ENCODE measurements around the gene SYNDIG1.

DNA sequence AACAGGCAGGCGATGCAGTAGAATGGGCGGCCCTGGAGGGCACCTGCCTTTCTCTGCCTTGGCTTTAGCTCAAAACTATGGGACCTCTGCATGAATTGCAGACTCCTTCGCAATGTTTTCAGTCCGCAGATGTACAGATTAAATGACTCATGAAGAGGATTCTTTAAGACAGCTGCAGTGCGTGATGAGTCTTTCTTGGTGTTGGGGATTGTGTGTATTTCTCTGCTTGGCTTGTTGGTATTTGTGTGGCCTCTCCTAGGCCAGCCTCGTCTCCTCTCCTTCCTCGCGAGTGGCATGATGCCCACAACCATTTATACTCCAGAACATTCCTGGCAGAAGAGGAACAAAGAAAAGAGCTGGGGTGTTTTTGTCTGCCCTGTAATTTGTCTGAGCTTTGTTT lies 110.6 kb downstream of the SYNDIG1 start:
- TF ChIP-seq, protein P1, sequence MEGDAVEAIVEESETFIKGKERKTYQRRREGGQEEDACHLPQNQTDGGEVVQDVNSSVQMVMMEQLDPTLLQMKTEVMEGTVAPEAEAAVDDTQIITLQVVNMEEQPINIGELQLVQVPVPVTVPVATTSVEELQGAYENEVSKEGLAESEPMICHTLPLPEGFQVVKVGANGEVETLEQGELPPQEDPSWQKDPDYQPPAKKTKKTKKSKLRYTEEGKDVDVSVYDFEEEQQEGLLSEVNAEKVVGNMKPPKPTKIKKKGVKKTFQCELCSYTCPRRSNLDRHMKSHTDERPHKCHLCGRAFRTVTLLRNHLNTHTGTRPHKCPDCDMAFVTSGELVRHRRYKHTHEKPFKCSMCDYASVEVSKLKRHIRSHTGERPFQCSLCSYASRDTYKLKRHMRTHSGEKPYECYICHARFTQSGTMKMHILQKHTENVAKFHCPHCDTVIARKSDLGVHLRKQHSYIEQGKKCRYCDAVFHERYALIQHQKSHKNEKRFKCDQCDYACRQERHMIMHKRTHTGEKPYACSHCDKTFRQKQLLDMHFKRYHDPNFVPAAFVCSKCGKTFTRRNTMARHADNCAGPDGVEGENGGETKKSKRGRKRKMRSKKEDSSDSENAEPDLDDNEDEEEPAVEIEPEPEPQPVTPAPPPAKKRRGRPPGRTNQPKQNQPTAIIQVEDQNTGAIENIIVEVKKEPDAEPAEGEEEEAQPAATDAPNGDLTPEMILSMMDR (IDR thresholded peaks at IDR 0.05; ENCODE audit: insufficient read depth, low read length) = no peak
- TF ChIP-seq POLR2AphosphoS5 (IDR thresholded peaks at IDR 0.05; ENCODE audit: low read depth) (no peak), GABPA (IDR thresholded peaks at IDR 0.05; ENCODE audit: low read depth) (no peak)
- TF ChIP-seq, protein P2, sequence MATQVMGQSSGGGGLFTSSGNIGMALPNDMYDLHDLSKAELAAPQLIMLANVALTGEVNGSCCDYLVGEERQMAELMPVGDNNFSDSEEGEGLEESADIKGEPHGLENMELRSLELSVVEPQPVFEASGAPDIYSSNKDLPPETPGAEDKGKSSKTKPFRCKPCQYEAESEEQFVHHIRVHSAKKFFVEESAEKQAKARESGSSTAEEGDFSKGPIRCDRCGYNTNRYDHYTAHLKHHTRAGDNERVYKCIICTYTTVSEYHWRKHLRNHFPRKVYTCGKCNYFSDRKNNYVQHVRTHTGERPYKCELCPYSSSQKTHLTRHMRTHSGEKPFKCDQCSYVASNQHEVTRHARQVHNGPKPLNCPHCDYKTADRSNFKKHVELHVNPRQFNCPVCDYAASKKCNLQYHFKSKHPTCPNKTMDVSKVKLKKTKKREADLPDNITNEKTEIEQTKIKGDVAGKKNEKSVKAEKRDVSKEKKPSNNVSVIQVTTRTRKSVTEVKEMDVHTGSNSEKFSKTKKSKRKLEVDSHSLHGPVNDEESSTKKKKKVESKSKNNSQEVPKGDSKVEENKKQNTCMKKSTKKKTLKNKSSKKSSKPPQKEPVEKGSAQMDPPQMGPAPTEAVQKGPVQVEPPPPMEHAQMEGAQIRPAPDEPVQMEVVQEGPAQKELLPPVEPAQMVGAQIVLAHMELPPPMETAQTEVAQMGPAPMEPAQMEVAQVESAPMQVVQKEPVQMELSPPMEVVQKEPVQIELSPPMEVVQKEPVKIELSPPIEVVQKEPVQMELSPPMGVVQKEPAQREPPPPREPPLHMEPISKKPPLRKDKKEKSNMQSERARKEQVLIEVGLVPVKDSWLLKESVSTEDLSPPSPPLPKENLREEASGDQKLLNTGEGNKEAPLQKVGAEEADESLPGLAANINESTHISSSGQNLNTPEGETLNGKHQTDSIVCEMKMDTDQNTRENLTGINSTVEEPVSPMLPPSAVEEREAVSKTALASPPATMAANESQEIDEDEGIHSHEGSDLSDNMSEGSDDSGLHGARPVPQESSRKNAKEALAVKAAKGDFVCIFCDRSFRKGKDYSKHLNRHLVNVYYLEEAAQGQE (IDR thresholded peaks at IDR 0.05; ENCODE audit: insufficient replicate concordance, low read depth) = no peak
